PC-9 (cell line): ENCODE results near the gene COPZ2.

ENCODE experiments used
- CTCF ChIP-seq: fragments of 200-600 bp; sonication (generic); conservative IDR thresholded peaks from 2 replicates; pipeline ENCODE4 v1.6.1; 2017; ENCODE audit warnings: mixed run types, antibody characterized with exemption, mild to moderate bottlenecking, moderate library complexity
- EZH2 ChIP-seq: fragments of 200-600 bp; sonication (generic); IDR thresholded peaks from 2 replicates; pipeline ENCODE4 v1.8.0; 2017; ENCODE audit warnings: antibody characterized with exemption, low read depth

GRCh38 chr17:47992216-47992615 lies 45.4 kb downstream of the COPZ2 start:
- no peak for TF ChIP-seq CTCF
- TF ChIP-seq EZH2: no peak
